Effector memory CD8-positive, alpha-beta T cell (primary cell): Measurements from ENCODE around the gene TECR.
A peak's percentile ranks its signal among the peaks of the same experiment; 100 is the strongest.
"Not testable (repeated sequence)": the region's sequence is repeated elsewhere in the genome, so short reads cannot be mapped to it uniquely, and the experiment has no call there.

Experiments used
- ATAC-seq: fragments of 150-1000 bp; cut with Tn5 transposase; replicated peaks from 2 replicates; pipeline ENCODE4 v1.10.0; 2021; ENCODE audit warnings: mild to moderate bottlenecking, moderate library complexity
- DNase-seq, 3 experiments: peaks; one replicate each; pipeline ENCODE4 v3.0.0; 2021
- H3K27ac Mint-ChIP-seq, 2 donors: one replicate each; pipeline ENCODE4 v1.8.0; 2022; ENCODE audit warnings: mild to moderate bottlenecking in 2 of 2, mixed read lengths in 2 of 2, moderate library complexity in 2 of 2
- H3K27me3 Mint-ChIP-seq, 2 donors: one replicate each; pipeline ENCODE4 v1.8.0; 2022; ENCODE audit warnings: mixed read lengths in 2 of 2
- H3K36me3 Mint-ChIP-seq: one replicate; pipeline ENCODE4 v1.8.0; 2022; ENCODE audit warnings: mild to moderate bottlenecking, moderate library complexity, mixed read lengths; ENCODE audit not compliant: insufficient read depth
- H3K4me1 Mint-ChIP-seq, 2 donors: one replicate each; pipeline ENCODE4 v1.8.0; 2022; ENCODE audit warnings: low read depth in 2 of 2, mixed read lengths in 2 of 2
- H3K4me3 Mint-ChIP-seq, 2 donors: one replicate each; pipeline ENCODE4 v1.8.0; 2022; ENCODE audit warnings: mild to moderate bottlenecking in 2 of 2, mixed read lengths in 2 of 2, moderate library complexity in 2 of 2
- H3K9me3 Mint-ChIP-seq, 2 donors: one replicate each; pipeline ENCODE4 v1.8.0; 2022; ENCODE audit warnings: mixed read lengths in 2 of 2

TECR gene

GRCh38 chr19:14533450-14533849 lies 4.1 kb downstream of the TECR start:
- Mint-ChIP-seq H3K9me3 (no peaks in the 10 kb centered on the region), H3K36me3 (peaks cover 28% of the 10 kb centered on the region), H3K4me1 (peaks cover 10 to 35% of the 10 kb centered on the region in 2 donors), H3K4me3 (no peak overlapping the region), H3K27me3 (no peaks in the 10 kb centered on the region), H3K27ac (no peak overlapping the region)
- ATAC-seq (no peak), DNase-seq (no peak)

GRCh38 chr19:14536926-14537692 lies 7.7 kb downstream of the TECR start:
- no peak overlapping the region for H3K27ac Mint-ChIP-seq

GRCh38 chr19:14540741-14541525 lies 11.5 kb downstream of the TECR start:
- DNase-seq: no peak
- H3K36me3 Mint-ChIP-seq: peaks cover 18% of the 10 kb centered on the region
- ATAC-seq: no peak
- no peaks in the 10 kb centered on the region for H3K9me3 Mint-ChIP-seq
- H3K4me1 Mint-ChIP-seq: peaks cover 16 to 18% of the 10 kb centered on the region in 2 donors
- H3K27ac Mint-ChIP-seq: peak overlapping the region; percentile 49 to 65
- no peaks in the 10 kb centered on the region for H3K27me3 Mint-ChIP-seq
- H3K4me3 Mint-ChIP-seq: no peak overlapping the region

More at GRCh38 chr19:14536926-14537692, 7.7 kb downstream of the TECR start:
- H3K4me1 Mint-ChIP-seq: peaks cover 11 to 17% of the 10 kb centered on the region in 2 donors
- peaks cover 30% of the 10 kb centered on the region for H3K36me3 Mint-ChIP-seq
- ATAC-seq: peak; percentile 44
- DNase-seq: no peak
- H3K4me3 Mint-ChIP-seq: no peak overlapping the region
- no peaks in the 10 kb centered on the region for H3K9me3 Mint-ChIP-seq
- no peaks in the 10 kb centered on the region for H3K27me3 Mint-ChIP-seq

- Mint-ChIP-seq H3K27ac (peak overlapping the region in 1 of 2 donors; percentile 65), H3K4me1 (peaks cover 16% of the 10 kb centered on the region in 2 donors), H3K36me3 (peaks cover 26% of the 10 kb centered on the region)
- not testable (repeated sequence) for ATAC-seq, H3K27me3 Mint-ChIP-seq, DNase-seq, H3K9me3 Mint-ChIP-seq, H3K4me3 Mint-ChIP-seq
Measured at GRCh38 chr19:14541979-14542378, 12.6 kb downstream of the TECR start.

GRCh38 chr19:14542711-14543328 lies 13.4 kb downstream of the TECR start:
- H3K4me1 Mint-ChIP-seq: peaks cover 14 to 16% of the 10 kb centered on the region in 2 donors
- H3K9me3 Mint-ChIP-seq: no peaks in the 10 kb centered on the region
- no peak overlapping the region for H3K4me3 Mint-ChIP-seq
- DNase-seq (no peak), ATAC-seq (no peak)
- no peak overlapping the region for H3K27ac Mint-ChIP-seq
- H3K36me3 Mint-ChIP-seq: peaks cover 26% of the 10 kb centered on the region
- no peaks in the 10 kb centered on the region for H3K27me3 Mint-ChIP-seq

- H3K4me3 Mint-ChIP-seq: no peak overlapping the region
- H3K27ac Mint-ChIP-seq: no peak overlapping the region
- H3K27me3 Mint-ChIP-seq: no peaks in the 10 kb centered on the region
- peaks cover 25% of the 10 kb centered on the region for H3K36me3 Mint-ChIP-seq
- DNase-seq: no peak
- H3K4me1 Mint-ChIP-seq: peaks cover 11 to 16% of the 10 kb centered on the region in 2 donors
- no peaks in the 10 kb centered on the region for H3K9me3 Mint-ChIP-seq
- no peak for ATAC-seq
Measured at GRCh38 chr19:14544047-14544446, 14.7 kb downstream of the TECR start.

GRCh38 chr19:14544977-14545715 lies 15.8 kb downstream of the TECR start:
- Mint-ChIP-seq H3K4me3 (no peak overlapping the region), H3K9me3 (no peaks in the 10 kb centered on the region), H3K36me3 (peaks cover 20% of the 10 kb centered on the region), H3K27ac (peak overlapping the region; percentile 53 to 62), H3K4me1 (peaks cover 8 to 13% of the 10 kb centered on the region in 2 donors), H3K27me3 (no peaks in the 10 kb centered on the region)
- DNase-seq: no peak
- no peak for ATAC-seq

- ATAC-seq (no peak), DNase-seq (no peak)
- H3K9me3 Mint-ChIP-seq: no peaks in the 10 kb centered on the region
- peak overlapping the region in 1 of 2 donors; percentile 62 for H3K27ac Mint-ChIP-seq
- H3K4me1 Mint-ChIP-seq: peaks cover 13 to 16% of the 10 kb centered on the region in 2 donors
- peaks cover 23% of the 10 kb centered on the region for H3K36me3 Mint-ChIP-seq
- no peak overlapping the region for H3K4me3 Mint-ChIP-seq
- H3K27me3 Mint-ChIP-seq: no peaks in the 10 kb centered on the region
Measured at GRCh38 chr19:14545716-14546082, 16.3 kb downstream of the TECR start.

- no peak for ATAC-seq
- peaks cover 32 to 38% of the 10 kb centered on the region in 2 donors for H3K4me1 Mint-ChIP-seq
- no peaks in the 10 kb centered on the region for H3K27me3 Mint-ChIP-seq
- no peaks in the 10 kb centered on the region for H3K9me3 Mint-ChIP-seq
- peak overlapping the region; percentile 90 to 93 for H3K27ac Mint-ChIP-seq
- H3K4me3 Mint-ChIP-seq: no peak overlapping the region
- no peak for DNase-seq
- H3K36me3 Mint-ChIP-seq: peaks cover 28% of the 10 kb centered on the region
Measured at GRCh38 chr19:14550201-14550754, 20.9 kb downstream of the TECR start.

GRCh38 chr19:14551134-14552005 lies 22.0 kb downstream of the TECR start:
- H3K36me3 Mint-ChIP-seq: peaks cover 27% of the 10 kb centered on the region
- H3K4me1 Mint-ChIP-seq: peaks cover 37 to 43% of the 10 kb centered on the region in 2 donors
- not testable (repeated sequence) for H3K9me3 Mint-ChIP-seq, H3K27me3 Mint-ChIP-seq
- peak overlapping the region; percentile 90 to 93 for H3K27ac Mint-ChIP-seq
- peak overlapping the region; percentile 62 to 76 for H3K4me3 Mint-ChIP-seq
- ATAC-seq (peak; percentile 97), DNase-seq (peak; percentile 75 to 76 (median 76))

- DNase-seq: not testable (repeated sequence)
- peak overlapping the region; percentile 62 to 76 for H3K4me3 Mint-ChIP-seq
Measured at GRCh38 chr19:14552006-14552360, 22.6 kb downstream of the TECR start.

More at GRCh38 chr19:14552006-14552360, 22.6 kb downstream of the TECR start:
- Mint-ChIP-seq H3K36me3 (peaks cover 26% of the 10 kb centered on the region), H3K27ac (peak overlapping the region; percentile 90 to 93), H3K4me1 (peaks cover 42 to 47% of the 10 kb centered on the region in 2 donors)
- not testable (repeated sequence) for H3K9me3 Mint-ChIP-seq, ATAC-seq, H3K27me3 Mint-ChIP-seq
